Measurements from ENCODE around the gene PTPRM.

The PTPRM gene

GRCh38 chr18:7856733-7857132 lies 289.6 kb downstream of the PTPRM start:
- no peak for DNase-seq (ENCODE audit: low read depth)

- DNase-seq (ENCODE audit: low read depth) = no peak
Observed at GRCh38 chr18:7857562-7857961, 290.4 kb downstream of the PTPRM start.

- no peak for DNase-seq (ENCODE audit: low read depth)
Observed at GRCh38 chr18:7859122-7859521, 292.0 kb downstream of the PTPRM start.

- no peak for DNase-seq (ENCODE audit: low read depth)
Observed at GRCh38 chr18:7870266-7870665, 303.1 kb downstream of the PTPRM start.

- no peak for DNase-seq (ENCODE audit: low read depth)
Observed at GRCh38 chr18:7870855-7871254, 303.7 kb downstream of the PTPRM start.

- no peak for DNase-seq (ENCODE audit: low read depth)
Observed at GRCh38 chr18:7871560-7872456, 304.7 kb downstream of the PTPRM start.

- no peak for DNase-seq (ENCODE audit: low read depth)
Observed at GRCh38 chr18:7872569-7872968, 305.5 kb downstream of the PTPRM start.

- no peak for DNase-seq (ENCODE audit: low read depth)
Observed at GRCh38 chr18:7873316-7873715, 306.2 kb downstream of the PTPRM start.

- DNase-seq (ENCODE audit: low read depth) = no peak
Observed at GRCh38 chr18:7876354-7877104, 309.4 kb downstream of the PTPRM start.

- no peak for DNase-seq (ENCODE audit: low read depth)
Observed at GRCh38 chr18:7877609-7878008, 310.5 kb downstream of the PTPRM start.

- no peak for DNase-seq (ENCODE audit: low read depth)
Observed at GRCh38 chr18:7878265-7879211, 311.4 kb downstream of the PTPRM start.

GRCh38 chr18:7879717-7880116 lies 312.6 kb downstream of the PTPRM start:
- no peak for DNase-seq (ENCODE audit: low read depth)

GRCh38 chr18:7885865-7886264 lies 318.7 kb downstream of the PTPRM start:
- DNase-seq (ENCODE audit: low read depth) = no peak

- DNase-seq (ENCODE audit: low read depth) = no peak
Observed at GRCh38 chr18:7886436-7886835, 319.3 kb downstream of the PTPRM start.

GRCh38 chr18:7889515-7889914 lies 322.4 kb downstream of the PTPRM start:
- no peak for DNase-seq (ENCODE audit: low read depth)

GRCh38 chr18:7890075-7890474 lies 323.0 kb downstream of the PTPRM start:
- no peak for DNase-seq (ENCODE audit: low read depth)

GRCh38 chr18:7892556-7892955 lies 325.4 kb downstream of the PTPRM start:
- no peak for DNase-seq (ENCODE audit: low read depth)

- DNase-seq (ENCODE audit: low read depth) = no peak
Observed at GRCh38 chr18:7894592-7894991, 327.5 kb downstream of the PTPRM start.

- DNase-seq (ENCODE audit: low read depth) = no peak
Observed at GRCh38 chr18:7895346-7895745, 328.2 kb downstream of the PTPRM start.

- DNase-seq (ENCODE audit: low read depth) = no peak
Observed at GRCh38 chr18:7896161-7896560, 329.0 kb downstream of the PTPRM start.

- DNase-seq (ENCODE audit: low read depth) = no peak
Observed at GRCh38 chr18:7896805-7897518, 329.8 kb downstream of the PTPRM start.
